Neural progenitor cell (in vitro differentiated cells): ENCODE results near the gene CDK12. TPM values are rescaled to one million over a fixed set of nuclear protein-coding genes. Genes with fewer than 3 reads are reported as not detected.
"Not testable (repeated sequence)": the region's sequence is repeated elsewhere in the genome, so short reads cannot be mapped to it uniquely, and the experiment has no call there.

Experiments
- DNase-seq: peaks from one replicate; pipeline ENCODE4 v3.0.0-alpha.2; 2016; ENCODE audit warnings: low spot score
- H2AFZ ChIP-seq: fragments of 200-600 bp; sonication (generic); replicated peaks from 2 replicates; pipeline ENCODE4 v1.6.1; 2016; ENCODE audit warnings: antibody characterized with exemption
- H3F3A ChIP-seq: fragments of 200-600 bp; sonication (generic); 2 replicates; pipeline ENCODE4 v1.6.1; 2016; ENCODE audit warnings: antibody characterized with exemption, low read depth
- H3K27ac ChIP-seq: fragments of 200-600 bp; sonication (generic); 2 replicates; pipeline ENCODE4 v1.5.1; 2016; ENCODE audit warnings: mild to moderate bottlenecking
- H3K27me3 ChIP-seq: fragments of 200-600 bp; sonication (generic); 2 replicates; pipeline ENCODE4 v1.6.1; 2016; ENCODE audit warnings: mild to moderate bottlenecking, moderate library complexity
- H3K36me3 ChIP-seq: fragments of 200-600 bp; sonication (generic); 2 replicates; pipeline ENCODE4 v1.5.1; 2016
- H3K4me1 ChIP-seq: fragments of 200-600 bp; sonication (generic); 2 replicates; pipeline ENCODE4 v1.6.1; 2016; ENCODE audit warnings: mixed run types
- H3K4me2 ChIP-seq: fragments of 200-600 bp; sonication (generic); 2 replicates; pipeline ENCODE4 v1.6.1; 2016
- H3K4me3 ChIP-seq: fragments of 200-600 bp; sonication (generic); 2 replicates; pipeline ENCODE4 v1.5.1; 2016
- H3K79me2 ChIP-seq: fragments of 200-600 bp; sonication (generic); 2 replicates; pipeline ENCODE4 v1.6.1; 2016; ENCODE audit warnings: low read depth
- H3K9ac ChIP-seq: fragments of 200-600 bp; sonication (generic); 2 replicates; pipeline ENCODE4 v1.6.1; 2016
- H3K9me3 ChIP-seq: fragments of 200-600 bp; sonication (generic); 2 replicates; pipeline ENCODE4 v1.5.1; 2016; ENCODE audit warnings: low read depth
- H4K20me1 ChIP-seq: fragments of 200-600 bp; sonication (generic); 2 replicates; pipeline ENCODE4 v1.6.1; 2016; ENCODE audit warnings: low read depth
- H3K27ac Mint-ChIP-seq: 3 replicates; pipeline ENCODE4 v1.8.0; 2021; ENCODE audit warnings: mixed read lengths
- H3K27me3 Mint-ChIP-seq: 2 replicates; pipeline ENCODE4 v1.8.0; 2022; ENCODE audit warnings: low read depth, mild to moderate bottlenecking, inconsistent platforms, moderate library complexity, mixed read lengths; ENCODE audit not compliant: insufficient read depth
- H3K36me3 Mint-ChIP-seq: 3 replicates; pipeline ENCODE4 v1.8.0; 2021; ENCODE audit warnings: mixed read lengths
- H3K4me1 Mint-ChIP-seq: 3 replicates; pipeline ENCODE4 v1.8.0; 2021; ENCODE audit warnings: mixed read lengths
- H3K4me3 Mint-ChIP-seq: 3 replicates; pipeline ENCODE4 v1.8.0; 2021; ENCODE audit warnings: mild to moderate bottlenecking, moderate library complexity, mixed read lengths
- H3K9me3 Mint-ChIP-seq: 3 replicates; pipeline ENCODE4 v1.8.0; 2020; ENCODE audit warnings: mixed read lengths
- CTCF ChIP-seq: fragments of 200-600 bp; sonication (generic); IDR thresholded peaks from 2 replicates; pipeline ENCODE4 v1.5.1; 2017; ENCODE audit warnings: antibody characterized with exemption, mild to moderate bottlenecking
- EZH2 ChIP-seq: fragments of 200-600 bp; sonication (generic); IDR thresholded peaks from 2 replicates; pipeline ENCODE4 v1.6.1; 2017; ENCODE audit warnings: antibody characterized with exemption, mild to moderate bottlenecking, moderate library complexity
- EZH2phosphoT487 ChIP-seq: fragments of 200-600 bp; sonication (generic); IDR thresholded peaks from 2 replicates; pipeline ENCODE4 v1.6.1; 2017; ENCODE audit warnings: antibody characterized with exemption
- total RNA-seq: library from RNA; depleted of rRNA; stranded (reverse); fragments of >200 nt; gene quantifications from 2 replicates; pipeline ENCODE4 v1.2.3, GENCODE V29; 2015; ENCODE audit warnings: low replicate concordance

Gene CDK12
- total RNA-seq = 44.1 and 45.0 TPM in 2 replicates

DNA sequence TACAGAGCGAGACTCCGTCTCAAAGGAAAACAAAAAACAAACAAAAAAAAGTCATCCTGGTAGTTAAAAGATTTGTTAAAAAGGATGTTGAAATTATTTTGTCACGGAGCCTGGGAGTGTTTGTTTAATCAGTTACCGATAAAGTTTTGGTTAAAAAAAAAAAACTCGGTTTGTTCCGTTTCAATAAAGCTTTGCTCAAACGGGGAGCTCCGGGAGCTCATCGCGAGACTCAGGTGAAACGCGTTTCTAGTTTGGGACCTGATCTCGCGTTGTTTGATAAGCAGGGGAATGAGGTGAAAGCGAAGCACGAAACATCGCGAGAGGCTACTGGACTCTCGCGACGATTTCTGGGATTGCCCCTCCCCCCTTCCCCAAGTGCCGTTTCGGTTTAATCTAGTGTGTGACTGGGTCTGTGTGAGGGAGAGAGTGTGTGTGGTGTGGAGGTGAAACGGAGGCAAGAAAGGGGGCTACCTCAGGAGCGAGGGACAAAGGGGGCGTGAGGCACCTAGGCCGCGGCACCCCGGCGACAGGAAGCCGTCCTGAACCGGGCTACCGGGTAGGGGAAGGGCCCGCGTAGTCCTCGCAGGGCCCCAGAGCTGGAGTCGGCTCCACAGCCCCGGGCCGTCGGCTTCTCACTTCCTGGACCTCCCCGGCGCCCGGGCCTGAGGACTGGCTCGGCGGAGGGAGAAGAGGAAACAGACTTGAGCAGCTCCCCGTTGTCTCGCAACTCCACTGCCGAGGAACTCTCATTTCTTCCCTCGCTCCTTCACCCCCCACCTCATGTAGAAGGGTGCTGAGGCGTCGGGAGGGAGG, at the start of gene CDK12:
Gene CDK12, plus strand, starts transcription at position 374 of the 813 bp plus-strand sequence. CDS start 586 bp downstream, outside the sequence.
- H2AFZ ChIP-seq = peak within 1 kb of the TSS; percentile 85
- peak within 1 kb of the TSS; percentile 98 for H3K27ac Mint-ChIP-seq

GRCh38 chr17:39416141-39416540, 45.1 kb upstream of the CDK12 start:
- no peak for TF ChIP-seq EZH2phosphoT487
- TF ChIP-seq EZH2 = no peak
- TF ChIP-seq CTCF = no peak
- H3K9ac ChIP-seq = no peak overlapping the region
- H3K4me1 ChIP-seq = no peaks in the 10 kb centered on the region
- H3K27ac ChIP-seq = no peak overlapping the region
- no peaks in the 10 kb centered on the region for H3K79me2 ChIP-seq
- Mint-ChIP-seq H3K27ac (no peak overlapping the region), H3K27me3 (no peaks in the 10 kb centered on the region), H3K4me1 (no peaks in the 10 kb centered on the region), H3K9me3 (no peaks in the 10 kb centered on the region), H3K36me3 (peaks cover 21% of the 10 kb centered on the region), H3K4me3 (no peak overlapping the region)
- no peak overlapping the region for H3K4me3 ChIP-seq
- no peaks in the 10 kb centered on the region for H3F3A ChIP-seq
- H2AFZ ChIP-seq = no peak overlapping the region
- no peaks in the 10 kb centered on the region for H4K20me1 ChIP-seq
- DNase-seq = no peak
- H3K27me3 ChIP-seq = no peaks in the 10 kb centered on the region
- H3K9me3 ChIP-seq = no peaks in the 10 kb centered on the region
- H3K36me3 ChIP-seq = peaks cover 5% of the 10 kb centered on the region
- no peak overlapping the region for H3K4me2 ChIP-seq

More for the DNA sequence above, at the start of gene CDK12:
- Histone ChIP-seq H3K27ac (peak within 1 kb of the TSS; percentile 99), H3K9ac (peak within 1 kb of the TSS; percentile 98), H3K27me3 (no peaks in the 10 kb centered on the region), H3K36me3 (no peaks in the 10 kb centered on the region), H3F3A (peaks cover 8% of the 10 kb centered on the region), H3K79me2 (peaks cover 50% of the 10 kb centered on the region), H3K9me3 (no peaks in the 10 kb centered on the region), H4K20me1 (peaks cover 45% of the 10 kb centered on the region), H3K4me1 (peaks cover 21% of the 10 kb centered on the region), H3K4me2 (peak within 1 kb of the TSS; percentile 93), H3K4me3 (peak within 1 kb of the TSS; percentile 92)
- Mint-ChIP-seq H3K4me1 (peaks cover 25% of the 10 kb centered on the region), H3K27me3 (peaks cover 7% of the 10 kb centered on the region), H3K4me3 (peak within 1 kb of the TSS; percentile 96), H3K36me3 (peaks cover 3% of the 10 kb centered on the region), H3K9me3 (no peaks in the 10 kb centered on the region)
- DNase-seq = peak; percentile 99
- TF ChIP-seq EZH2phosphoT487 (no peak), EZH2 (no peak), CTCF (no peak)

DNA sequence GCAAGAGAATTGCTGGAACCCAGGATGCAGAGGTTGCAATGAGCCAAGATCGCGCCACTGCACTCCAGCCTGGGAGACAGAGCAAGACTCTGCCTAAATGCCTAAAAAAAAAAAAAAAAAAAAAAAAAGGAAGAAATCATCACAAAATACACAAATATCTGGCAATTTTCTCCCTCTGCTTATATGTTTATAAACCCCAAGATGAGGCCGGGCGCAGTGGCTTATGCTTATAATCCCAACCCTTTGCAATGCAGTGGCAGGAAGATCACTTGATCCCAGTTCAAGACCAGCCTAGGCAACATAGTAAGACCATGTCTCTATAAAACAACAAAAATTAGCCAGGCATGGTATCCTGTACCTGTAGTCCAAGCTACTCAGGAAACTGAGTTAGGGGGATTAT, 31.7 kb upstream of the CDK12 start:
- no peak overlapping the region for H3K27ac Mint-ChIP-seq
- Histone ChIP-seq H3K9ac (no peak overlapping the region), H3K79me2 (no peaks in the 10 kb centered on the region), H3K4me3 (no peak overlapping the region), H3K27ac (no peak overlapping the region), H3K4me1 (no peaks in the 10 kb centered on the region), H3F3A (no peaks in the 10 kb centered on the region), H3K36me3 (peaks cover 6% of the 10 kb centered on the region), H3K4me2 (no peak overlapping the region), H3K27me3 (no peaks in the 10 kb centered on the region), H2AFZ (no peak overlapping the region), H3K9me3 (no peaks in the 10 kb centered on the region), H4K20me1 (no peaks in the 10 kb centered on the region)
- H3K27me3 Mint-ChIP-seq = no peaks in the 10 kb centered on the region
- no peak overlapping the region for H3K4me3 Mint-ChIP-seq
- no peaks in the 10 kb centered on the region for H3K9me3 Mint-ChIP-seq
- no peaks in the 10 kb centered on the region for H3K4me1 Mint-ChIP-seq
- no peak for DNase-seq
- TF ChIP-seq EZH2phosphoT487 (no peak), CTCF (no peak), EZH2 (no peak)
- peaks cover 14% of the 10 kb centered on the region for H3K36me3 Mint-ChIP-seq

DNA sequence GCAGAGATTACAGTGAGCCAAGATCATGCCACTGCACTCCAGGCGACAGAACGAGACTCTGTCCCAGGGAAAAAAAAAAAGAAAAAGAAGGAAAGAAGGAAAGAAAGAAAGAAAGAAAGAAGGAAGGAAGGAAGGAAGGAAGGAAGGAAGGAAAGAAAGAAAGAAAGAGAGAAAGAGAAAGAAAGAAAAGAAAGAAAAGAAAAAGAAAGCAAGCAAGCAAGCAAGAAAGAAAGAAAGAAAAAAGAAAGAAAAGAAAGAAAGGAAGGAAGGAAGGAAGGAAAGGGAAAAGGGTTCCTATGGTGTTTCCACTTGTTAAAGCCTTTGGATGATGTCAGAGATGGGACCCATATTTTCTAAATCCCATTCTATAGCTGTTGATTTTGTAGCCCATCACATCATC, 21.4 kb upstream of the CDK12 start:
- H3K79me2 ChIP-seq, H3K4me1 ChIP-seq, H3K27ac Mint-ChIP-seq, H2AFZ ChIP-seq, H3K4me3 ChIP-seq, H3K4me2 ChIP-seq, DNase-seq, H3K27ac ChIP-seq, H3K9me3 Mint-ChIP-seq, H3F3A ChIP-seq, H3K9ac ChIP-seq, H3K36me3 ChIP-seq, H3K27me3 ChIP-seq, H3K9me3 ChIP-seq, H3K4me1 Mint-ChIP-seq, H3K27me3 Mint-ChIP-seq, H3K4me3 Mint-ChIP-seq, H4K20me1 ChIP-seq: not testable (repeated sequence)
- H3K36me3 Mint-ChIP-seq = peaks cover 26% of the 10 kb centered on the region
